Mucosa of rectum (tissue), 2 donors: ENCODE data around the gene FOXF2.

Experiments used
- H3K27ac ChIP-seq, 2 donors: one replicate each; pipeline ENCODE4 v1.7.0; 2013; ENCODE audit warnings: inconsistent platforms in 2 of 2, low read depth in 2 of 2, low read length in 2 of 2
- H3K27me3 ChIP-seq, 2 donors: one replicate each; pipeline ENCODE4 v1.7.0; 2013; ENCODE audit warnings: low read length in 2 of 2; ENCODE audit not compliant: control insufficient read depth in 2 of 2, insufficient read depth in 2 of 2
- H3K36me3 ChIP-seq, 2 donors: one replicate each; pipeline ENCODE4 v1.7.0; 2013; ENCODE audit warnings: low read length in 2 of 2; ENCODE audit not compliant: control insufficient read depth in 2 of 2, insufficient read depth in 2 of 2
- H3K4me1 ChIP-seq, 2 donors: one replicate each; pipeline ENCODE4 v1.7.0; 2013; ENCODE audit warnings: low read length in 2 of 2, mild to moderate bottlenecking in 1 of 2; ENCODE audit not compliant: control insufficient read depth in 2 of 2, insufficient read depth in 2 of 2
- H3K4me3 ChIP-seq, 2 donors: one replicate each; pipeline ENCODE4 v1.7.0; 2013; ENCODE audit warnings: low read length in 2 of 2
- H3K9ac ChIP-seq, 2 donors: one replicate each; pipeline ENCODE4 v1.7.0; 2013; ENCODE audit warnings: low read length in 2 of 2, low read depth in 1 of 2, mild to moderate bottlenecking in 1 of 2
- H3K9me3 ChIP-seq, 2 donors: one replicate each; pipeline ENCODE4 v1.7.0; 2013; ENCODE audit warnings: low read length in 2 of 2; ENCODE audit not compliant: control insufficient read depth in 2 of 2
- donor health status: healthy.
- donor health status: Normal muscosa, but diverticular disease.

FOXF2 gene

GRCh38 chr6:1409774-1410465 is 20.5 kb downstream of the FOXF2 start:
- Histone ChIP-seq H3K9me3 (no peaks in the 10 kb centered on the region), H3K9ac (no peak overlapping the region), H3K4me3 (no peak overlapping the region), H3K27me3 (peaks cover 0 to 4% of the 10 kb centered on the region in 2 donors), H3K36me3 (no peaks in the 10 kb centered on the region), H3K4me1 (no peaks in the 10 kb centered on the region), H3K27ac (no peak overlapping the region)

- no peaks in the 10 kb centered on the region for H3K36me3 ChIP-seq
- no peak overlapping the region for H3K27ac ChIP-seq
- no peak overlapping the region for H3K9ac ChIP-seq
- no peaks in the 10 kb centered on the region for H3K9me3 ChIP-seq
- no peaks in the 10 kb centered on the region for H3K4me1 ChIP-seq
- H3K4me3 ChIP-seq = no peak overlapping the region
- peaks cover 0 to 4% of the 10 kb centered on the region in 2 donors for H3K27me3 ChIP-seq
These were observed 23.5 kb downstream of the FOXF2 start for GRCh38 chr6:1412901-1413300.

- H3K9me3 ChIP-seq = no peaks in the 10 kb centered on the region
These were observed 26.2 kb downstream of the FOXF2 start for GRCh38 chr6:1415416-1416063.

GRCh38 chr6:1416191-1416760 is 26.9 kb downstream of the FOXF2 start:
- Histone ChIP-seq H3K36me3 (no peaks in the 10 kb centered on the region), H3K4me1 (no peaks in the 10 kb centered on the region), H3K9ac (no peak overlapping the region), H3K9me3 (no peaks in the 10 kb centered on the region), H3K27me3 (peaks cover 0 to 4% of the 10 kb centered on the region in 2 donors), H3K27ac (no peak overlapping the region), H3K4me3 (no peak overlapping the region)

More at GRCh38 chr6:1415416-1416063, 26.2 kb downstream of the FOXF2 start:
- Histone ChIP-seq H3K4me3 (no peak overlapping the region), H3K36me3 (no peaks in the 10 kb centered on the region), H3K27ac (no peak overlapping the region), H3K4me1 (no peaks in the 10 kb centered on the region), H3K27me3 (peaks cover 0 to 4% of the 10 kb centered on the region in 2 donors), H3K9ac (no peak overlapping the region)

- Histone ChIP-seq H3K9me3 (no peaks in the 10 kb centered on the region), H3K4me3 (no peak overlapping the region), H3K9ac (no peak overlapping the region), H3K27me3 (peaks cover 0 to 4% of the 10 kb centered on the region in 2 donors), H3K36me3 (no peaks in the 10 kb centered on the region), H3K4me1 (no peaks in the 10 kb centered on the region), H3K27ac (no peak overlapping the region)
These were observed 27.4 kb downstream of the FOXF2 start for GRCh38 chr6:1416820-1417219.

GRCh38 chr6:1417718-1418117 is 28.3 kb downstream of the FOXF2 start:
- Histone ChIP-seq H3K4me1 (no peaks in the 10 kb centered on the region), H3K27me3 (peaks cover 0 to 4% of the 10 kb centered on the region in 2 donors), H3K9ac (no peak overlapping the region), H3K9me3 (no peaks in the 10 kb centered on the region), H3K36me3 (no peaks in the 10 kb centered on the region), H3K27ac (no peak overlapping the region), H3K4me3 (no peak overlapping the region)

- no peaks in the 10 kb centered on the region for H3K9me3 ChIP-seq
These were observed 29.3 kb downstream of the FOXF2 start for GRCh38 chr6:1418471-1419191.

GRCh38 chr6:1420382-1420781 is 31.0 kb downstream of the FOXF2 start:
- no peak overlapping the region for H3K4me3 ChIP-seq
- H3K9me3 ChIP-seq = no peaks in the 10 kb centered on the region
- no peaks in the 10 kb centered on the region for H3K4me1 ChIP-seq
- H3K27ac ChIP-seq = no peak overlapping the region
- H3K27me3 ChIP-seq = no peaks in the 10 kb centered on the region
- H3K36me3 ChIP-seq = no peaks in the 10 kb centered on the region
- H3K9ac ChIP-seq = no peak overlapping the region

More at GRCh38 chr6:1418471-1419191, 29.3 kb downstream of the FOXF2 start:
- Histone ChIP-seq H3K4me1 (no peaks in the 10 kb centered on the region), H3K27me3 (peaks cover 0 to 4% of the 10 kb centered on the region in 2 donors), H3K36me3 (no peaks in the 10 kb centered on the region), H3K27ac (no peak overlapping the region), H3K4me3 (no peak overlapping the region), H3K9ac (no peak overlapping the region)

GRCh38 chr6:1422290-1422689 is 32.9 kb downstream of the FOXF2 start:
- Histone ChIP-seq H3K36me3 (no peaks in the 10 kb centered on the region), H3K9me3 (no peaks in the 10 kb centered on the region), H3K4me3 (no peak overlapping the region), H3K27ac (no peak overlapping the region), H3K27me3 (no peaks in the 10 kb centered on the region), H3K9ac (no peak overlapping the region), H3K4me1 (no peaks in the 10 kb centered on the region)

- H3K27ac ChIP-seq = no peak overlapping the region
- H3K36me3 ChIP-seq = no peaks in the 10 kb centered on the region
- H3K4me3 ChIP-seq = no peak overlapping the region
- H3K9me3 ChIP-seq = no peaks in the 10 kb centered on the region
- no peaks in the 10 kb centered on the region for H3K4me1 ChIP-seq
- H3K9ac ChIP-seq = no peak overlapping the region
- no peaks in the 10 kb centered on the region for H3K27me3 ChIP-seq
These were observed 34.2 kb downstream of the FOXF2 start for GRCh38 chr6:1423578-1423977.
